SKM-1 (cell line): ENCODE measurements around the gene KCNJ16.

Source experiments
- DNase-seq: peaks from one replicate; lab custom pipeline; 2025; ENCODE audit not compliant: unreplicated experiment; lab: John Stamatoyannopoulos, UW

KCNJ16 gene

DNA sequence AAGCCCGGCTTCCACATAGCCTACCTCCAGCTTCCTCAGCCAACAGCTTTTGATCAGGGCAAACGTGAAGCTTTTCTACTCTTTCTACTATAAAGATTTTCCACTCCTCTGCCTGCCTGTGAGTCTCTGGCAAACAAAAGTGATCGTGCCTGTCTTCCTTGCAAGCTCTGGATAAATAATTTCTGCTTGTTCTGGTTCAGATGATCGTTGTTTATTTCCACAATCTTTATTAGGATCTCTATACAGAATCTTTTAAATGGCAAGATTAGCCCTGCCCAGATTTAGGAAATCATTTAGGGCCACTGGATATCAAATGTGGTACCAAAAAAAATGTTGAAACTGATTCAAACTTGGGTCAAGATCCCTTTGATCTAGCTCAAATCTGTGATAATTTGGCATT lies 20.4 kb downstream of the KCNJ16 start:
- DNase-seq = no peak

GRCh38 chr17:70096861-70097260 lies 21.8 kb downstream of the KCNJ16 start:
- DNase-seq = no peak

- DNase-seq = no peak
Measured at GRCh38 chr17:70098030-70098429, 23.0 kb downstream of the KCNJ16 start.

GRCh38 chr17:70099294-70099693 lies 24.3 kb downstream of the KCNJ16 start:
- DNase-seq = peak; percentile 19

DNA sequence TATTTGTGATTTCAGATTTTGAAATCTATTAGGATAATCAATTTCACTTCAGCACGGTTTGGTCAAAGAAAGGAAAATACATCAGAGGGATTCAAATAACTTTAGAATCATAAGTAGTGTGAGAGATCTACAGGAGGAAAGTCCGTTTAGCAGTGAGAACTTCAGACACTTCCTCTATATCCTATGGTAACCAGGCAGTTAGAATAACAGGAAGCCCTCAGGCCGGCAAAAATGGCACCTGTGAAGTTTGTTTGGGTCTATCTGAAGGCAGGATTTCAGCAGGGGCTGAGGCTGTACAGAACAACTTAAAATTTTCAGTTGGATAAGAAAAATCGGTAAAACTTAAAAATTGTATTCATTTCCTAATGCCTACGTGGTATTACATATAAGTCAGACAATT lies 24.9 kb downstream of the KCNJ16 start:
- DNase-seq = peak; percentile 54

- no peak for DNase-seq
Measured at GRCh38 chr17:70100983-70101382, 26.0 kb downstream of the KCNJ16 start.

- DNase-seq = no peak
Measured at GRCh38 chr17:70102531-70102930, 27.5 kb downstream of the KCNJ16 start.

DNA sequence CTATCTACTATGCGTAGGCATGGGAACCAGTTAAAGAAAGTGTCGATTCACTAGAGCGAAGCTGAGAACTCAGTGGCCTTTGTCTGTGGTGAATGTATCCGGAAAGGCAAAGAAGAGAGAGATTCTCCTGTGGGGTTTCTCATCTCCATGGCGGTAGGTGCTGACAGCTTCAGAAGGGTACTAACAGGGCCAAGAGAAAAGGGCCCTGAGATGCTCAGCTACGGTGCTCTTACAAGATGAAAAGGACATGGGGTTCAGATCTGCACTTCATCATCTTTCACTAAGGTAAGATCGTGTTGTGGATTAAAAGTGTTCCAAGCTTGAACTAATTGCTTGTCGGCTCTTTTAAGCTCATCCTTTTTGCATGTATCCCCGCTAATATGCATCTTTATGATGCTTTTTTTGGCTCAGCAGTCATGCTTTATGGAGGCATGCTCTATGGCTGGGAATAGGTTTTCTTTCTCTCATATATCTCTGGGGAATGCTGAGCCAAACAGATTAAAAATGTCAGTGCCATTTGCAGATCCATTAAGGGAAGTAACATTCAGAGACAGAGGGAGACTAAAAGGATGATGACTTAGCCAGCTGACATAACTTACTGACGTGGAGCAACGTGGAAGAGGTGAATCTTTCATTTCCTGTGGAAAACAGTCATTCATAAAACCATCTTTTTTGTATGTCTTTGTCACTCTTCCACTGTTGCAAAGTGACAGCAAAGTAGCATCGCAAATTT lies 29.9 kb downstream of the KCNJ16 start:
- no peak for DNase-seq

GRCh38 chr17:70105641-70106040 lies 30.6 kb downstream of the KCNJ16 start:
- no peak for DNase-seq

DNA sequence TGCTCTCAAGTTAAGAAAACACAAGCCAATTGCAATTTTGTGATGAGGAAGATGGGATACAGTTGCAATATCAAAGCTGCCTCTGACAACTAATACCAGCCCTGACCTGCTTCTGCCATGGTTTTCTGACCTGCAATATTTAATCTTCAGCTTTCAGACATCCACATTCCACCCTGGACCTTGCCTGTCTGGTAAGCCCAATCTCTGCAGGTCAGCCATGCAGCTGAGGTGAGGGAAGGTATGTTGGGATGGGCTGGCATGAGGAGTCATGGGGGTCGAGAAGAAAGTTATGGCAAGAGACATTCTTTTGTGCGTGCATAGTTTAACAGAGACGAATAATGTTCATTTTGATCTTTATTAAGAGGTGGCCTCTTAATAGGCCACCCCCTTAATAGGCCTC lies 31.5 kb downstream of the KCNJ16 start:
- no peak for DNase-seq

DNA sequence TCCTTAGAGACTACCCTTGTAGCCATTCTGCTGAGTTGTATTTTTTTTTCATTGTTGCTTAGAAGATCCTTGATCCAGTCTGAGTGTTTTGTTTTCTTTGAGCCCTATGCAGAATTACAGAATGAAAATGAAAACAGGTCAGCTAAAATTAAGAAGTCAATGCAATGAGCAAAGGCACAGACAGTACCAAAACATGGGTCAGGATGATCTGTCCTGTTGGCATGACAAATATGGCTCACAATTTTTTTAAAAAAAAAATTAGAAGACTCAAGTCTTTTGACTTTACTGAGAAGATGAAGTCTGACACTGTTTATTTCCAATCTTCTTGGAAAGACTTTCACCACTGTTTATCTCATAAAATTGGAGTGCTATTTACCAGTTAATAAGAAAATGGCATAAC lies 32.4 kb downstream of the KCNJ16 start:
- no peak for DNase-seq

DNA sequence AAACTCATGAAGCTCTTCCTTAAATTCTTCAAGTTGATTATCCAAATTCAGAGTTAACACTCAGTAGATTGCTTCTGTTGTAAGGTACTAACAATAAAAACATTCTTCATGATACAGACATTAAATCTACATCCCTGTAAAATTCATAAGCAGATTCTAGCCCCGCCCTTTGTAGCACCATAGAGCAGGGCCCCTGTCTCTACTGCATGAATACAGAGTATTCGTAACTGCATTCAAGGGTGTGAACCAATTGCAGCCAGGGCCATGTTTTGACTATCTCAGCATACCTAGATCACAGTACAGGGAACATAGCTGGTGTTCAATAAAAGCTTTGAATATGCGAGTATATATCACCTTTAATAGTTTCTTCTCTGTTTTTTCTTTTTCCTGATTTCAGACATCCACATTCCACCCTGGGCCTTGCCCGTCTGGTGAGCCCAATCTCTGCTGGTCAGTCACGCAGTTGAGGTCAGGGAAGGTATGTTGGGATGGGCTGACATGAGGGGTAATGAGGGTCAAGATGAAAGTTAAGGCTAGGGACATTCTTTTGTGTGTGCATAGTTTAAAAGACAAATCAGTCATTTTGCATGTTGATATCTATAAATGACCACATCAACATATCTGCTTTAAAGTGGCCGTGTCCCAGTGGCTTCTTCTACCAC lies 33.0 kb downstream of the KCNJ16 start:
- DNase-seq = no peak

DNA sequence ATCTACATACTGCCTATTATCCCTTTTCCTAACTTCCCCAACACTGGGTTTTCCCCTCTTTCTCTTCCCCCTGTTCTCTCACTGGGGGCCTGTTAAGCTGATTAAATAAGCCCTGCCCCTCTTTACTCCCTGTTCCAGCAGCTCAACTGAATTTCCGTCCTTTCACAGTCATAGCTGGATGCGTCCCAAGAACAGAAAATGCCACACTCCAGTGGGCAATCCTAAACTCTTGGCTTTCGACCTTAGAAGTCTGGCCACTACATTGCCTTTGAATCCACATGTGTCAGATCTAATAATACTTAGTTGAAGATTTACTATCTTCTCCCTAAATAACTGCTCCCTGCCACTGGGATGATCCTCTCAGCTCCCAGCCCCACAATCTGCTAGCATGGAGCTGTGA lies 34.5 kb downstream of the KCNJ16 start:
- DNase-seq = no peak

GRCh38 chr17:70110443-70110880 lies 35.4 kb downstream of the KCNJ16 start:
- DNase-seq = no peak

DNA sequence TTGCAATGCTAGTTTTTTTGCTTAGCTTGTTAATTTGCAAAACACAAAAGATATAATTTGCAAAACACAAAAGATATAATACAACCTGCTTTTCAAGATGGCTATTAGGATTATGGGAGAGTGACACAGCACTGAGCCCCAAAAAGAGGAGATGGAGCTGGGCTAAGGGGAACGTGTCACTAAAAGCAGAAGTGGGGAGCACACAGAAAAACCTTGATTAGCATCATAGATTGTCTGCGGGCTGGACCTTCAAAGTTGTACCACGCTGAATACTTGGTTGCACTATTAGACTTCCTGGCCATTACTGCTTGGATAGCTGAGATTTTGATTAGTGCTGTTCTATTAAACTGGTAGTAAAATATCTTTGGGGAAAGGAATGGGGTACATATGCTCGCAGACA lies 36.2 kb downstream of the KCNJ16 start:
- DNase-seq = no peak

DNA sequence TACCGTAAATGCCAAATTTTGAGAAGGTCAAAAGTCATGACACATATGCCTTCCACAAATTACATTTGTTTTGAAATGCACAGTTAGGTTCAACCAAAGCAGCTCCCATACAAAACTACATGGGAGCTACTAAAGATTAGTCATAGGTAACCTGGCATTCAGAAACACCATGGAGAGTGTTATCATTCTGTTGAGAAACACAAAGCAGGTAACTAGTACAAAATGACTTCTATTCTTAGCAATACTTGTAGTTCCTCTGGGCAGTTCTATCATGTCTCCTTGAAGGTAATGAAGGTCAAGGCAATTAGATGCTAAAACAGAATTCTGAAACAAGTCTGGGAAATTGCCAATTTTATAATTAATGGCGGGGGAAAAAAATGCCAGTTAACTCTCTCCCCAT lies 39.4 kb downstream of the KCNJ16 start:
- no peak for DNase-seq

- DNase-seq = no peak
Measured at GRCh38 chr17:70115126-70115525, 40.1 kb downstream of the KCNJ16 start.

DNA sequence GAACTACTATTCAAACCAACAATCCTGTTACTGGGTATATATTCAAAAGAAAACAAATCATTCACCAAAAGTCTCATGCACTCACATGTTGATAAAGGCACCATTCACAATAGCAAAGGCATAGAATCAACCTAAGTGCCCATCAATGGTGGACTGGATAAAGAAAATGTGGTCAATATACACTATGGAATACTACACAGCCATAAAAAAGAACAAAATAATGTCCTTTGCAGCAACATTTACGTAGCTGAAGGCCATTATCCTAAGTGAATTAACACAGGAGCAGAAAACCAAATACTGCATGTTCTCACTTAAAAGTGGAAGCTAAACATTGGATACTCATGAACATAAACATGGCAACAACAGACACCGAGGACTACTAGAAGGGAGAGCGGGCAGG lies 41.9 kb downstream of the KCNJ16 start:
- no peak for DNase-seq

DNA sequence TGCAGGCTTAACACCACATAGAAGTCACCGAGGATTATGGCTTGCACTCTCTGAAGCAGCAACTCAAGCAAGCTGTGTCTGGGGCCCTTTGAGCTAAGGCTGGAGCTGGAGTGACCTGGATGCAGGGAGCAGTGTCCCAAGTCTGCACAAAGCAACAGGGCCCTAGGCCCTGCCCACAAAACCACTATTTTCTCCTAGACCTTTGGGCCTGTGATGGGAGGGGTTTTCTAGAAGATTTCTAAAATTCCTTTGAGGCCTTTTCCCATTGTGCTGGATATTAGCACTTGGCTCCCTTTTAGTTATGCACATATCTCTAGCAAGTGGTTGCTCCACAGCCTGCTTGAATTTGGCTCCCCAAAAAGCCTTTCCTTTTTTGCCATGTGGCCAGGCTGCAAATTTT lies 44.5 kb downstream of the KCNJ16 start:
- DNase-seq = no peak

DNA sequence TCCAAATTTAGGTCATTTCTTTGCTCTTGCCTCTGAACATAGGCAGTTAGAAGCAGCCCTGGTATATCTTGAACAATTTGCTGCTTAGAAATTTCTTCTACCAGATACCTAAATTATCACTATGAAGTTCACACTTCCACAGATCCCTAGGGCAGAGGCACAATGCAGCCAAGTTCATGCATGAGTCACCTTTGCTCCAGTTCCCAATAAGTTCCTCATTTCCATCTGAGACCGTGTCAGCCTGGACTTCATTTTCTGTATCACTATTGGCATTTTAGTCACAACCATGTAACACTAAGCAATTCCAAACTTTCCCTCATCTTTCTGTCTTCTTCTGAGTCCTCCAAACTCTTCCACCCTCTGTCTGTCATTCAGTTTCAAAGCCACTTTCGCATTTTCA lies 45.0 kb downstream of the KCNJ16 start:
- peak; percentile 40 for DNase-seq

GRCh38 chr17:70120425-70120824 lies 45.4 kb downstream of the KCNJ16 start:
- peak; percentile 48 for DNase-seq

DNA sequence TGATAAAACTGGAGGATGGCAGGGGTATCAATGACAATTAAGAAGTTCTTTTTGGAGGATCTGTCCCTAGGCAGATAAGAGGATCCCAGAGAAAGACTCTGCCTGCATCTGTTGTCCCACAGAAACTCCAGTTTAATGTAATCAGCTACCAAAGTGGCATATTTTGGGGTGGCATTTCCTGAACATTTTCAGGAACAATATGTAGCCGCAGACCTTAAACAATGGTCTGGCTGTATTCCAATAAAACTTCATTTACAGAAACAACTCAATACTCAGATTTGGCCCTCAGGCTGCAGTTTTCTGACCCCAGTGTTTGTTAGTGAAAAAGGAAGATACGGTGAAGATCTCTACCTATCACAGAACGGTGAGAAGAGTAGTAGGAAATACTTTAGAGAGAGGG lies 46.1 kb downstream of the KCNJ16 start:
- DNase-seq = no peak

GRCh38 chr17:70123193-70123592 lies 48.2 kb downstream of the KCNJ16 start:
- DNase-seq = peak; percentile 56
